ENCODE results near the gene LILRB5.

GRCh38 chr19:54209058-54209810 lies 47.8 kb downstream of the LILRB5 start:
- TF ChIP-seq GATA3 (IDR thresholded peaks at IDR 0.05; ENCODE audit: low read depth, low read length) (no peak), GATA2 (IDR thresholded peaks at IDR 0.05; ENCODE audit: low read depth, low read length) (no peak)

Data from SH-SY5Y (cell line).